GM12873 (cell line): ENCODE results near the gene BUB1B.

Source experiments
- TF ChIP-seq, protein P1 (sequence below): IDR thresholded peaks from 2 replicates; pipeline ENCODE4 v1.5.1; 2012; ENCODE audit warnings: low read depth, mild to moderate bottlenecking, moderate library complexity, low read length, control low read depth; ENCODE audit not compliant: insufficient read depth; ENCODE audit errors: missing control alignments

The BUB1B gene

DNA sequence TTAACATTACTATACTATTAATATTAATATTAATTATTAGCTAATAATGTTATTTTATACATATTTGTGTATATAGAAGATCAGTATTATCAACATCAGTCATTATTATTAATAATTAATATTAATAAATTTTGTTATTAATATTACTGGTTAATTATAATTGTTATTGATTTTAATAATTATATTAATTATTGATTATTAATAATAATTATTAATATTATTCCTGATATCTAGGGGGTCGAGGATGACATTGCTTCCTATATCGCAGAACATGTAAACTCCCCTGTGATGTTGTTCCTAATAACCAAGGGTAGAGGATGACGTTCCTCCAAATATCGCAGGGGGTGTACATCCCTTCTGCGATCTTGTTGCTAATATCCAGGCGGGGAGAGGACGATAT is 34.9 kb upstream of the BUB1B start:
- TF ChIP-seq, protein P1, sequence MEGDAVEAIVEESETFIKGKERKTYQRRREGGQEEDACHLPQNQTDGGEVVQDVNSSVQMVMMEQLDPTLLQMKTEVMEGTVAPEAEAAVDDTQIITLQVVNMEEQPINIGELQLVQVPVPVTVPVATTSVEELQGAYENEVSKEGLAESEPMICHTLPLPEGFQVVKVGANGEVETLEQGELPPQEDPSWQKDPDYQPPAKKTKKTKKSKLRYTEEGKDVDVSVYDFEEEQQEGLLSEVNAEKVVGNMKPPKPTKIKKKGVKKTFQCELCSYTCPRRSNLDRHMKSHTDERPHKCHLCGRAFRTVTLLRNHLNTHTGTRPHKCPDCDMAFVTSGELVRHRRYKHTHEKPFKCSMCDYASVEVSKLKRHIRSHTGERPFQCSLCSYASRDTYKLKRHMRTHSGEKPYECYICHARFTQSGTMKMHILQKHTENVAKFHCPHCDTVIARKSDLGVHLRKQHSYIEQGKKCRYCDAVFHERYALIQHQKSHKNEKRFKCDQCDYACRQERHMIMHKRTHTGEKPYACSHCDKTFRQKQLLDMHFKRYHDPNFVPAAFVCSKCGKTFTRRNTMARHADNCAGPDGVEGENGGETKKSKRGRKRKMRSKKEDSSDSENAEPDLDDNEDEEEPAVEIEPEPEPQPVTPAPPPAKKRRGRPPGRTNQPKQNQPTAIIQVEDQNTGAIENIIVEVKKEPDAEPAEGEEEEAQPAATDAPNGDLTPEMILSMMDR, result no peak

DNA sequence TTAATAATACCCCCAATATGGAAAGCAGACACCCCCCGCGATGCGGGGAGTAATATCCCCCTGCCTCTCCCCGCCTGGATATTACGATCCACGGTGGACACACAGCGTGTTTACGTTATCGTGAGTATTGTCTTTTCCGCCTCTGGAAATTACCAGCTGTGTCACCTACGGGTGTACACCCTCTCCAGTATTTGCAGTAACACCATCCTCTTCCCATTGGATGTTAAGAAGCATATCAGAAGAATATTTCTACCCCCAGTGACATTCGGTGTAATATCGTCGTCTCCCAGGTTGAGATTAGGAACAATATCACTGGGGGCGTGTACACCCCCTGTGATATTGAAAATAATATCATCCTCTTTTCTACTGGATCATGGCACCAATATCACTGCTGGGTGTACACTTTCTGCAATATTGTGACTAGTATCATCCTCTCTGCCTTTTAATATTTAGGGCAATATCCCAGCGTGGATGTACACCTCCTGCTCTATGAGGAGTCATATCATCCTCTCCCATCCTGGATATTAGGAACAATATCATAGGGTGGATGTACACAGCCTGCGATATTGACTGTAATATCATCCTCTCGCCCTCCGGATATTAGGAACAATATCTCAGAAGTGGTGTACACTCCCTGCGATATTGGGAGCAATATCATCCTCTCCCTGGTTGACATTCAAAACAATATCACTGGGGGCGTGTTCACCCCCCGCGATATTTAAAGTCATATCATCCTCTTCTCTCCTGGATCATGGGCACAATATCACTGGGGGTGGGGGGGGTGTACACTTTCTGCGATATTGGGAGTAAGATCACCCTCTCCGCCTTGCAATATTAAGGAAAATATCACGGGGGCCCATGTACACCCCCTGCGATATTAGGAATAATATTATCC is 31.9 kb upstream of the BUB1B start:
- TF ChIP-seq, protein P1, result no peak

DNA sequence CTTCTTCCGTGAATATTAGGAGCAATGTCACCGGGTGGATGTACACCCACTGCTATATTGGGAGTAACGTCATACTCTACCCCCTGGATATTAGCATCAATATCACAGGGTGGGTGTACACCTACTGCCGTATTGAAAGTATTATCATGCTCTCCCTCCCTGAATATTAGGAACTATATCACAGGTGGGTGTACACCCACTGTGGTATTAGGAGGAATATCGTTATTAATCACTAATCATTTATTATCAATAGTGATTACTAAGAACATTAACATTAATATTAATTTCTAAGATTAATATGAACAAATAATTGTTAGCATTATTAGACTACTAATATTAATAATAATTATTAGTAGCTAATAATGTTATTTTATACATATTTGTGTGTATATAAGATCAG is 30.8 kb upstream of the BUB1B start:
- TF ChIP-seq, protein P1, result no peak

DNA sequence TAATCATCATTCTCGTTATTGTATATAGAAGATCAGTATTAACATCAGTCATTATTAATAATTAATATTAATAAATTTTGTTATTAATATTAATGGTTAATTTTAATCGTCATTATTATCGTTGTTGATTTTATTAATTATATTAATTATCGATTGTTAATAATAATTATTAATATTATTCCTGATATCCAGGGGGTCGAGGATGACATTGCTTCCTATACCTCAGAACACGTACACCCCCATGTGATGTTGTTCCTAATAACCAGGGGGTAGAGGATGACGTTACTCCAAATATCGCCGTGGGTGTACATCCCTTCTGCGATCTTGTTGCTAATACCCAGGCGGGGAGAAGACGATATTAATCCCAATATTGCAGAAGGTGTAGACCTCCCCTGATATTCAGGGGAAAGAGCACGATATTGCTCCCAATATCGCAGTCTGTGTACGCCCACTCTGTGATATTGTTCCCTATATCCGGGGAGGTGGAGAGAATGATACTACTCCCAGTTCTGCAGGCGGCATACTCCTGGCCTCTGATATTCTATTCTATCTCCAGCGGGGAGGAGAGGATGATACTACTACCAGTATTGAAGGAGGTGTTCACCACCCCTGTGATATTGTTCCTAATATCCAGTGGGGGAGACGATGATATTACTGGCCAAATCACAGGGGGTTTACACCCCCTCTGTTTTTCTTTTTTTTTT is 29.9 kb upstream of the BUB1B start:
- TF ChIP-seq, protein P1, result no peak

DNA sequence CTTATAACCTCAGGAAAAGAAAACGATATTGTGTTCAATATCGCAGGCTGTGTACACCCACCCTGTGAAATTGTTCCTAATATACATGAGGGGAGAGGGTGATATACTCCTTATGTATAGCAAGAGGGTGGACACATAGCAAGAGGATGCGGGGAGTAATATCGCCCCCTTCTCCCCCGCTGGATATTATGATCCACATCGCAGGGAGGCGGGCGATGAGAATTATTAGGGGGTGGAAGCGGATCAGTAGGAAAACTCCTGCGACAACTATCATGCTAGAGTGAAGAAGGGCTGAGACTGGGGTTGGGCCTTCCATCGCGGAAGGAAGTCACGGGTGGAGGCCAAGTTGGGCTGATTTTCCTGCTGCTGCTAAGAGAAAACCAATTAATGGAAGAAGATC is 27.3 kb upstream of the BUB1B start:
- TF ChIP-seq, protein P1, result no peak

DNA sequence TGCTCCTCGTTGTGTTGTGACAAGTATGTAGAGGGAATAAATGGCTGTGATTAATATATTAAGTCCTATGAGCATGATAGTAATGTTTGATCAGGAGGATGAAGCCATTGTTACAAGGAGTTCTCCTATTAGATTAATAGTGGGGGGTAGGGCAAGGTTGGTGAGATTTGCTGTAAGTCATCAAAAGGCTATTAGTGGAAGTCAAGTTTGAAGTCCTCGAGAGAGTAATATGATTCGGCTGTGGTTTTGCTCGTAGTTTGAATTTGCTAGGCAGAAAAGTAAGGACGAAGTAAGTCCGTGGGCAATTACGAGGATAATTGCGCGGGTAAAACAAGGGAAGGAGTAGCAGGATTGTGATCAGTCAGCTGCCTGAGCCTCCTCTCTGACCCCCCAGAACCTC is 26.0 kb upstream of the BUB1B start:
- TF ChIP-seq, protein P1, result no peak
